Neural progenitor cell (in vitro differentiated cells): ENCODE measurements around the gene SLC22A16.

Experiments
- EZH2 ChIP-seq: fragments of 200-600 bp; sonication (generic); IDR thresholded peaks from 2 replicates; pipeline ENCODE4 v1.6.1; 2017; ENCODE audit warnings: antibody characterized with exemption, mild to moderate bottlenecking, moderate library complexity
- EZH2phosphoT487 ChIP-seq: fragments of 200-600 bp; sonication (generic); IDR thresholded peaks from 2 replicates; pipeline ENCODE4 v1.6.1; 2017; ENCODE audit warnings: antibody characterized with exemption
- TF ChIP-seq, protein P1 (sequence below): fragments of 200-600 bp; sonication (generic); IDR thresholded peaks from 2 replicates; pipeline ENCODE4 v1.5.1; 2017; ENCODE audit warnings: antibody characterized with exemption, mild to moderate bottlenecking

DNA sequence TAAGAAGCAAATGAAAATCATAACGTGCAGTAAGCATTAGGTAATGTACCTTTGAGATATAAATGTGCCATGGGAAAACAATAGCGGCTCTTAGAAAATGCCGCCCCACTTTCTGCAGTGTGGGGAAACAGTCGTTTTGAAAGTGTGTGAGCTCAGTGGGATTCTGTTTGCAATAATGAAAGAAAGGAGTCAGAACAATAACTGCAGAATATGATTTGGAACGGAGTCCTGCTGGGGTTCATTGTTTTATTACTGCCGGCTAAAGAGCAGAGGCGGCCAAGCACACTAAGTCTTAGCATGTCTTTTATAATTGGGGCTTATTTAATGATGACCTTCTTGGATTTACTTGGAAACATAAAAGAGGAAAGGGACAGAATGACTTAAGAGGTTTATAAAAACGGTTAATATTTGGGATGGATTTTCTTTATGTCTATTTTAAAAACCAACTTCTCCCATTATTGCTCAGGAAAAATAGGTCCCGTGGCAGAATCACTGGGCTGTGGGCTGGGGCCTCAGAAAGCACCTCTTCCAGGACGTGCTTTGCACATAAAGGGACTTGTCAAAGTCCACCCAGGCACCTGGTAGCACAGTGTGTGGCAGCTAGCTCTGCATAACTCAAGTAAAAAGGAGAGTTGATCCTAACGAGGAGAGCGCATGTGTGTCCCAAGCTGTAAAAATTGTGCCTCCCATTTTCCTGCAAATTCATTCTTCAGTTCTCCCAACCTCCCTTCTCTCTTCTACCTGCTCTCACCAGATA, 44.0 kb upstream of the SLC22A16 start:
- TF ChIP-seq, protein P1, sequence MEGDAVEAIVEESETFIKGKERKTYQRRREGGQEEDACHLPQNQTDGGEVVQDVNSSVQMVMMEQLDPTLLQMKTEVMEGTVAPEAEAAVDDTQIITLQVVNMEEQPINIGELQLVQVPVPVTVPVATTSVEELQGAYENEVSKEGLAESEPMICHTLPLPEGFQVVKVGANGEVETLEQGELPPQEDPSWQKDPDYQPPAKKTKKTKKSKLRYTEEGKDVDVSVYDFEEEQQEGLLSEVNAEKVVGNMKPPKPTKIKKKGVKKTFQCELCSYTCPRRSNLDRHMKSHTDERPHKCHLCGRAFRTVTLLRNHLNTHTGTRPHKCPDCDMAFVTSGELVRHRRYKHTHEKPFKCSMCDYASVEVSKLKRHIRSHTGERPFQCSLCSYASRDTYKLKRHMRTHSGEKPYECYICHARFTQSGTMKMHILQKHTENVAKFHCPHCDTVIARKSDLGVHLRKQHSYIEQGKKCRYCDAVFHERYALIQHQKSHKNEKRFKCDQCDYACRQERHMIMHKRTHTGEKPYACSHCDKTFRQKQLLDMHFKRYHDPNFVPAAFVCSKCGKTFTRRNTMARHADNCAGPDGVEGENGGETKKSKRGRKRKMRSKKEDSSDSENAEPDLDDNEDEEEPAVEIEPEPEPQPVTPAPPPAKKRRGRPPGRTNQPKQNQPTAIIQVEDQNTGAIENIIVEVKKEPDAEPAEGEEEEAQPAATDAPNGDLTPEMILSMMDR, result no peak
- no peak for TF ChIP-seq EZH2
- TF ChIP-seq EZH2phosphoT487, result no peak
